Prostate gland (tissue), 2 donors: Measurements from ENCODE around the gene TRA2B.

Experiments
- CTCF ChIP-seq, 4 experiments: fragments of 200-600 bp in 2 of 4; fragments of 450-650 bp in 2 of 4; sonication (generic) in 2 of 4; IDR thresholded peaks; 1 replicate in 3 of 4; 2 replicates in 1 of 4; pipeline ENCODE4 v1.5.1; 2016 to 2019; ENCODE audit warnings: antibody characterized with exemption in 4 of 4, mild to moderate bottlenecking in 2 of 4, moderate library complexity in 2 of 4
- POLR2A ChIP-seq: fragments of 450-650 bp; IDR thresholded peaks from one replicate; pipeline ENCODE4 v1.6.1; 2016; ENCODE audit warnings: antibody characterized with exemption, mild to moderate bottlenecking
- POLR2AphosphoS5 ChIP-seq: sonication (generic); formaldehyde crosslinking; IDR thresholded peaks from one replicate; pipeline ENCODE4 v1.6.1; 2017; ENCODE audit warnings: antibody characterized with exemption

- TF ChIP-seq CTCF (IDR thresholded peaks at IDR 0.05) (no peak), POLR2A (no peak), POLR2AphosphoS5 (no peak)
Measured at GRCh38 chr3:185880600-185880999, 57.2 kb downstream of the TRA2B start.
